ENCODE data around the gene MPPED1. TPM values are rescaled to one million over a fixed set of nuclear protein-coding genes. Genes with fewer than 3 reads are reported as not detected.

The MPPED1 gene
- total and polyA plus RNA-seq, 5 donors from 2014 or later, result not detected

DNA sequence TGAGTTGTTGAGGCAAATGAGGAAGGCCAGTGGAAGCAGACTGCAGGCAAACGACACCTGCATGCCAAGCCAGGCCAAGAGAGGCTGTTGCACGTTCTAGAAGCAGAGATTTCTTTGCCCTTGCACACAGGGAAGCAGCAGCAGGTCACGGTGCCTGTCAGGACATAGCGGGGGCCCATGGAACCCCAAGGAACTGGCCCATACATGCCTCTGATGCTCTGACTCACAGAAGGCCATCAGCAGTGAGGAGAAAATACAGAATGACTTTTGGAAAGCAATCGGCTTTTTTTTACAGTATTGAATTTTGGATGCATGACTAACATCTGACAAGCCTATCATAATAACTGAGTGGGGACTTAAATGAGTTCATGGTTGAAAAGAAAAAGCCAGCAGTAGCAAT lies 123.9 kb downstream of the MPPED1 start:
- H3K27me3 ChIP-seq (ENCODE audit: control insufficient read depth, insufficient read depth, low read length), result no peaks in the 10 kb centered on the region
- no peaks in the 10 kb centered on the region for H3K36me3 Mint-ChIP-seq
- no peak for ATAC-seq (ENCODE audit: low read depth in 2 of 2)
- no peaks in the 10 kb centered on the region for H3K36me3 ChIP-seq (ENCODE audit: control insufficient read depth, insufficient read depth, low read length)
- no peaks in the 10 kb centered on the region for H3K4me1 ChIP-seq (ENCODE audit: control insufficient read depth, insufficient read depth, low read length, poor library complexity, severe bottlenecking)
- peaks cover 10% of the 10 kb centered on the region for H3K27me3 Mint-ChIP-seq
- H3K4me3 ChIP-seq (ENCODE audit: low read depth, low read length), result no peak overlapping the region
- H3K4me3 Mint-ChIP-seq, result no peak overlapping the region
- no peaks in the 10 kb centered on the region for H3K4me1 Mint-ChIP-seq
- H3K27ac ChIP-seq (ENCODE audit: insufficient read depth, low read length, poor library complexity, severe bottlenecking), result no peak overlapping the region
- H3K9me3 ChIP-seq (ENCODE audit: control insufficient read depth in 2 of 2, low read length in 2 of 2), result no peaks in the 10 kb centered on the region
- no peak overlapping the region for H3K27ac Mint-ChIP-seq
- H3K9me3 Mint-ChIP-seq, result peaks cover 0 to 2% (median 0%) of the 10 kb centered on the region in 7 donors
- no peak for DNase-seq

DNA sequence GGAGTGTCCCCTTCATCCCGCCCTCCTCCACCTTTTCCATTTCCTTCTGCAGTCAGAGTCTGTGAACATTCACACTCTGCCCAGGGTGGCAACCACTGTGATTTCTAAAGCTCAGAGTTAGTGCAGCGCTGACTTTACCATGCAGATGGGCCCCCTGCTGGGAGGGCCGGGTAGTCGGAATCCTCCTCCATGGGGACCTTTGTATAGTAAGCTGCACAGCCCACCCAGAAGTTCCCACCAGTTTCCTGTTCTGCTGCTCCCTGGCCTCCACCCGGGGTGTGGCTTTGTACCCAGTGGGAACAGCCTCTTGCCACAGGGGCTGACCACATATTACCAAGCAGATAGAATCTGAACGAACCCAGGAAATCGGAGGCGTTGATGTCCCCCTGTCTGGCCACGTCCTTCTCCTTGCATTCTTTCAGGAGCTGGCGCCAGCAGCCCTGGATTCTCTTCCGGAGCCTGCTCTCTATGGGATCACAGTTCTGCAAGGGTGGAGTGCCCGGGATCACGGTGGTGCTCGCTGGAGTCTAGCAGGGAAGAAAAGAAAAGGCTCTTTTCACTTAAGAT lies 125.3 kb downstream of the MPPED1 start:
- no peaks in the 10 kb centered on the region for H3K9me3 ChIP-seq (ENCODE audit: control insufficient read depth in 2 of 2, low read length in 2 of 2)
- no peaks in the 10 kb centered on the region for H3K4me1 ChIP-seq (ENCODE audit: control insufficient read depth, insufficient read depth, low read length, poor library complexity, severe bottlenecking)
- Mint-ChIP-seq H3K9me3 (peaks cover 0 to 2% (median 0%) of the 10 kb centered on the region in 7 donors), H3K36me3 (no peaks in the 10 kb centered on the region), H3K4me3 (no peak overlapping the region), H3K4me1 (no peaks in the 10 kb centered on the region), H3K27me3 (peaks cover 5% of the 10 kb centered on the region), H3K27ac (no peak overlapping the region)
- DNase-seq (no peak), ATAC-seq (ENCODE audit: low read depth in 2 of 2) (no peak)
- H3K27me3 ChIP-seq (ENCODE audit: control insufficient read depth, insufficient read depth, low read length), result no peaks in the 10 kb centered on the region
- no peak overlapping the region for H3K4me3 ChIP-seq (ENCODE audit: low read depth, low read length)
- no peaks in the 10 kb centered on the region for H3K36me3 ChIP-seq (ENCODE audit: control insufficient read depth, insufficient read depth, low read length)
- no peak overlapping the region for H3K27ac ChIP-seq (ENCODE audit: insufficient read depth, low read length, poor library complexity, severe bottlenecking)

DNA sequence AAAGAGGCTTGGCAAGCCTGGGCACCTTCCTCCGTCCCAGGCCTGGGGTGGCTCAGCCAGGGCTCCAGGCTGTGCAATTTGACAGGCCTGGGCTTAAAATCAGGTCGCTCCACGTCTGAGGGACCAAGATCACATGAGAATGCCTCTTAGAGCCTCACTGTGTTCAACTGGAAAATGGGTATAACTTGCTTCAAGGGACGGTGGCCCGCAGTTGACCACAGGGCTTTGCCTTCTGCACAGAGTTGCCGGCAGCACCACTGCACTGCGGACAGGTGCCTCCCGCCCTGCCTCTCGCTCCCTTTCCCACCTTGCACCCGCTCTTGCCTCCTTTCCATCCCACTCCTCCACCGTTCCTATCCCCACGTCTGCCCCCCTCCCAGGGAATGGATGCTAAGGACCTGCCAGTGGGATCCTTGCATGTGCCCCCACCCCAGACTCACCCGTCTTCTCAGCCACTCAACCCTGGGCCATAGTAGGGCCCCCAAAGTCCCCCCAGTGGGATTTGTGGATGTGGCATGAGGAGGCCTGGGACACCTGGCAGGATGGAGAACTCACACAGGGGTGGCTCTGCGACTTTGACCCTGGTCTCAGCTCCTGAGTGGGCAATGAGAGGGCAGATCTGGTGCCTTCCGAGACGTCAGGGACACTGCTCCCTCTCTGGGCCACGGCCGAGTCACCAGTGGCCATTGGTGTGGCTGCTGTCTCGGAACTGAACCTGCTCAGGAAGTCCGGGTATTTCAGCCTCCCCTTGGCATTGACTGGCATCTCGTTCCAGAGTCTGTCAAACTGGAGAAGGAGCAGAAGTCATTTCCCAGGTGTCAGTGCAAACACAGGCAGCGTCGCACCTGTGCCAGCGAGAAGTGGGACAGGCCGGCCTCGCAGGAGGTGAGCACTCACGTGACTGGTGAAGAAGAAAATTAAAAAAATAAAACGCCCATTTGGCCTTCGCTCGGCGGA lies 128.0 kb downstream of the MPPED1 start:
- no peaks in the 10 kb centered on the region for H3K36me3 ChIP-seq (ENCODE audit: control insufficient read depth, insufficient read depth, low read length)
- Mint-ChIP-seq H3K27ac (no peak overlapping the region), H3K9me3 (peaks cover 0 to 2% (median 0%) of the 10 kb centered on the region in 7 donors), H3K27me3 (peaks cover 10% of the 10 kb centered on the region), H3K4me1 (no peaks in the 10 kb centered on the region), H3K4me3 (no peak overlapping the region), H3K36me3 (no peaks in the 10 kb centered on the region)
- no peaks in the 10 kb centered on the region for H3K9me3 ChIP-seq (ENCODE audit: control insufficient read depth in 2 of 2, low read length in 2 of 2)
- H3K27me3 ChIP-seq (ENCODE audit: control insufficient read depth, insufficient read depth, low read length), result no peaks in the 10 kb centered on the region
- ATAC-seq (ENCODE audit: low read depth in 2 of 2) (no peak), DNase-seq (no peak)
- no peak overlapping the region for H3K4me3 ChIP-seq (ENCODE audit: low read depth, low read length)
- no peak overlapping the region for H3K27ac ChIP-seq (ENCODE audit: insufficient read depth, low read length, poor library complexity, severe bottlenecking)
- H3K4me1 ChIP-seq (ENCODE audit: control insufficient read depth, insufficient read depth, low read length, poor library complexity, severe bottlenecking), result no peaks in the 10 kb centered on the region

DNA sequence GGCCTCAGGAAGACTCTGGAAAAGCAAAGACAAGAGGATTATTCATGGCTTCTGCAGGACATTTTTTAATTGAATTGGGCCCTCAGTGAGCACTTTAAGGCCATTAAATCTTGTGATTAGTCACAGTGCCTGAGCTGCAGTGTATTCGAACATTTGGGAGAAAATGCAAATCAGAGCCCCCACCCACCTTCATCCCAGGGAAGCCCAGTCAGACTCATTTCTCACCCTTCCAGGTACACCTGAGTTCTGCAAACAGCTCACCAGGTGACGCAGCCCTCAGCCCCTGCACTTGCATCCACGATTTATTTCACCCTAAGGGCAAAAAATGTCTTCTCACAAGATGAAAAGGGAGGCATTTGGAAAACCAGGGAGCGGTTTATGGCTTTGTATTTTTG lies 128.7 kb downstream of the MPPED1 start:
- no peaks in the 10 kb centered on the region for H3K36me3 ChIP-seq (ENCODE audit: control insufficient read depth, insufficient read depth, low read length)
- Mint-ChIP-seq H3K36me3 (no peaks in the 10 kb centered on the region), H3K27ac (no peak overlapping the region), H3K4me3 (no peak overlapping the region), H3K9me3 (peaks cover 0 to 2% (median 0%) of the 10 kb centered on the region in 7 donors), H3K4me1 (no peaks in the 10 kb centered on the region), H3K27me3 (peaks cover 10% of the 10 kb centered on the region)
- H3K27ac ChIP-seq (ENCODE audit: insufficient read depth, low read length, poor library complexity, severe bottlenecking), result no peak overlapping the region
- no peaks in the 10 kb centered on the region for H3K4me1 ChIP-seq (ENCODE audit: control insufficient read depth, insufficient read depth, low read length, poor library complexity, severe bottlenecking)
- H3K4me3 ChIP-seq (ENCODE audit: low read depth, low read length), result no peak overlapping the region
- no peaks in the 10 kb centered on the region for H3K9me3 ChIP-seq (ENCODE audit: control insufficient read depth in 2 of 2, low read length in 2 of 2)
- ATAC-seq (ENCODE audit: low read depth in 2 of 2) (no peak), DNase-seq (no peak)
- H3K27me3 ChIP-seq (ENCODE audit: control insufficient read depth, insufficient read depth, low read length), result no peaks in the 10 kb centered on the region

DNA sequence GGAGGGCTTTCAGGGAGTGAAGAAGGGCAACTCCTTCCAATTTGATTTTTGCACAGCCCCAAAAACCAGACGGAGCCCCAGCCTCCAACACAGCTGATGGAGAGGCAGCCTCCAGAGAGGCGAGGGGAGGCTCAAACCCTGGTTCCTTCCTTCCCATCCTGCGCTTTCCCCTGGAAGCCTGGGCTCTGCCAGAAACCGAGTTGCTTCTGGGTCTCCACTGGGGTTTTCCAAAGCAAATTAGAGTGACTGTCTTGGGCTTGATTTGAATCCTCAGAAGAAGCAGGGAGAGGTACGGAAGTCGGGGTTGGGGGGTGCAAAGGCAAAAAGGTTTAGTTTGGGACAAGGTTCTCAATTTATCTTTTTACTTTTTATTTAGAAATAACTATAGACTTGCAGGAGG lies 129.2 kb downstream of the MPPED1 start:
- Histone ChIP-seq H3K4me3 (ENCODE audit: low read depth, low read length) (no peak overlapping the region), H3K36me3 (ENCODE audit: control insufficient read depth, insufficient read depth, low read length) (no peaks in the 10 kb centered on the region), H3K27ac (ENCODE audit: insufficient read depth, low read length, poor library complexity, severe bottlenecking) (no peak overlapping the region), H3K27me3 (ENCODE audit: control insufficient read depth, insufficient read depth, low read length) (no peaks in the 10 kb centered on the region), H3K4me1 (ENCODE audit: control insufficient read depth, insufficient read depth, low read length, poor library complexity, severe bottlenecking) (no peaks in the 10 kb centered on the region), H3K9me3 (ENCODE audit: control insufficient read depth in 2 of 2, low read length in 2 of 2) (no peaks in the 10 kb centered on the region)
- no peaks in the 10 kb centered on the region for H3K4me1 Mint-ChIP-seq
- no peak for DNase-seq
- H3K27ac Mint-ChIP-seq, result no peak overlapping the region
- peaks cover 10% of the 10 kb centered on the region for H3K27me3 Mint-ChIP-seq
- H3K36me3 Mint-ChIP-seq, result no peaks in the 10 kb centered on the region
- no peak overlapping the region for H3K4me3 Mint-ChIP-seq
- H3K9me3 Mint-ChIP-seq, result peaks cover 0 to 2% (median 0%) of the 10 kb centered on the region in 7 donors
- no peak for ATAC-seq (ENCODE audit: low read depth in 2 of 2)

DNA sequence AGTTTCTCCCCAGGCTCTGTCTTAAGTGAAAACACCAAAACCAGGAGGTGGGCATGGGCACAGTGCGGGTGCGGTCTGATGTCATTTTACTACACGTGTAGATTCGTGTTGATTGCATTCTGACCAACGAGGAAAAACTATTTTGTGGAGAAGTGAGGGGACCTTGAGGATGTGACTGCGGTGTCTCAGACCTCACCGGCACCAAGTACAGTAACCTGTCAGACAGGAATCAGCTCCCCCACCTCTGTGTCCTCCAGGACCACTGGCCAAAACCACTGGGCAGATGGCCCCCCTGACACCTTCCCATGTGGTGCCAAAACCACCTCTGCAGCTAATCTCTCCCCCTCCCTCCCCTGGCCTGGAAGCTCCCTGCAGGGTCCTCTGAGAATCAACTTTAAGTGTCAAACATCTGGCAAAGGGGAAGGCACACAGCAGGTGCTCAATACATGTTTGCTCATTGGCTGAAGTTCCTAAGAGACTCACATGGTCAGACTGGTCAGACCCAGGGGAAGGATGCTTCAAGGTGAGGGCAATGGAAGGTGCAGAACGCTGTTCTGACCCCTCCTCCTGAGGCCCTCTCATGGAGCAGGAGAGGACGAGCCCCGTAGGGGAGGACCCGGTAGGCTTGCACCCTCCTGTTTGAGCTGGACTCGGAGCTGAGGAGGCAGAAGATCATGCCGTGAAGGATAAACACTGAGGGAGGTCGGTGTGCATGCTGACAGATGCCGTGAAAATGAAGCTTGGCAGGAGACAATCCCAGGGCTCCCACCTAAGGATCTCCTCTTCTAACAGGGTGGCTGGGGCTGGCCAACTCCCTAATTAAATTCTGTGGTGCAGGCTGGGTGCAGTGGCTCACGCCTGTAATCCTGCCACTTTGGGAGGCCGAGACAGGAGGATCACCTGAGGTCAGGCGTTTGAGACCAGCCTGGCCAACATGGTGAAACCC lies 129.9 kb downstream of the MPPED1 start:
- no peak overlapping the region for H3K4me3 Mint-ChIP-seq
- no peak overlapping the region for H3K27ac ChIP-seq (ENCODE audit: insufficient read depth, low read length, poor library complexity, severe bottlenecking)
- H3K36me3 ChIP-seq (ENCODE audit: control insufficient read depth, insufficient read depth, low read length), result no peaks in the 10 kb centered on the region
- H3K9me3 Mint-ChIP-seq, result peaks cover 0 to 2% (median 0%) of the 10 kb centered on the region in 7 donors
- ATAC-seq (ENCODE audit: low read depth in 2 of 2) (no peak), DNase-seq (no peak)
- H3K36me3 Mint-ChIP-seq, result no peaks in the 10 kb centered on the region
- no peak overlapping the region for H3K4me3 ChIP-seq (ENCODE audit: low read depth, low read length)
- H3K27ac Mint-ChIP-seq, result no peak overlapping the region
- no peaks in the 10 kb centered on the region for H3K4me1 ChIP-seq (ENCODE audit: control insufficient read depth, insufficient read depth, low read length, poor library complexity, severe bottlenecking)
- no peaks in the 10 kb centered on the region for H3K27me3 ChIP-seq (ENCODE audit: control insufficient read depth, insufficient read depth, low read length)
- H3K27me3 Mint-ChIP-seq, result peaks cover 10% of the 10 kb centered on the region
- H3K4me1 Mint-ChIP-seq, result no peaks in the 10 kb centered on the region
- no peaks in the 10 kb centered on the region for H3K9me3 ChIP-seq (ENCODE audit: control insufficient read depth in 2 of 2, low read length in 2 of 2)

DNA sequence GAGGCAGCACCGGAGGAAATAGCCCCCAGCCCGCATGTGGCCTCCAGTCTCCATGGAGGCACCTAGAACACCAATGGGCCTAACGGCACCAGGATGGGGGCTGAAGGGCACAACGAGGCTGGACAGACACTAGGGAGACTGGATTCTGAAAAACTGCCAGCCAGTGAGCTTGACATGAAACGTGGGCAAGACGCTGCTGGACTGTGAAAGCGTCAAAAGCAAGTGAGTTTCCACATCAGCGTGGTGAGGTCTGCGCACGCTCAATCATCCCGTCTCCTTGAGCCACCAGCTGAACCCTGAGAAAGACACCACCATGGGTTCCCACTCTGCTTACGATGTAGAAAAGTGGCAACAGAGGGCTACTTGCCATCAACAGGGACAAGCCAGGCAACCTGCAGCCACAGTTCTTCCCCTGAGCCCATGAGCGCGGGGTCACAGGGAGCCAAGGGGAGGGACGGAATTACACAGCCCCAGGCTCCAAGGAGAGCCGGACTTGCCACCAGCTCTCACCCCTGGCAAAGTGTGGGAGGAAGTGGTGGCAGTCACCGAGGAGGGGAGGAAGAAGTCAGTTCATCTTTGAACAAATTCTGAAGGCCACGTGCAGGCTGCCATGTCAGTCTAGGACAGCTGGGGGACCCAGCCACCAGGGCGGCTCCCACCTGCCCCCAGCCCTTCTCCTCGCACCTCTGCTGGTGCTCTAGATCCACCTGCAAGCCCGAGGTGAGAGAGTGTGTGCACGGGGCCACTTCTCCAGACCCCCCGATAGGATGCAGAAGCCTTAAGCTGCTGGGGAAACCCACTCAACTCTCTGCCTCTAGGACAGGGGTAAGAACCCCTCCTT lies 131.1 kb downstream of the MPPED1 start:
- H3K4me3 Mint-ChIP-seq, result no peak overlapping the region
- Histone ChIP-seq H3K9me3 (ENCODE audit: control insufficient read depth in 2 of 2, low read length in 2 of 2) (no peaks in the 10 kb centered on the region), H3K27ac (ENCODE audit: insufficient read depth, low read length, poor library complexity, severe bottlenecking) (no peak overlapping the region), H3K4me3 (ENCODE audit: low read depth, low read length) (no peak overlapping the region), H3K4me1 (ENCODE audit: control insufficient read depth, insufficient read depth, low read length, poor library complexity, severe bottlenecking) (no peaks in the 10 kb centered on the region), H3K27me3 (ENCODE audit: control insufficient read depth, insufficient read depth, low read length) (no peaks in the 10 kb centered on the region), H3K36me3 (ENCODE audit: control insufficient read depth, insufficient read depth, low read length) (no peaks in the 10 kb centered on the region)
- H3K27ac Mint-ChIP-seq, result no peak overlapping the region
- H3K27me3 Mint-ChIP-seq, result peaks cover 10% of the 10 kb centered on the region
- DNase-seq, result no peak
- ATAC-seq (ENCODE audit: low read depth in 2 of 2), result no peak
- no peaks in the 10 kb centered on the region for H3K9me3 Mint-ChIP-seq
- no peaks in the 10 kb centered on the region for H3K36me3 Mint-ChIP-seq
- H3K4me1 Mint-ChIP-seq, result no peaks in the 10 kb centered on the region

Data from CD4-positive, CD25-positive, alpha-beta regulatory T cell (primary cell).